ENCODE results near the gene ZFTA.
"Not testable (repeated sequence)": the region's sequence is repeated elsewhere in the genome, so short reads cannot be mapped to it uniquely, and the experiment has no call there.

ZFTA gene

GRCh38 chr11:63768237-63769041, at the start of gene ZFTA:
ZFTA (minus strand) TSS chr11:63768775; CDS start chr11:63768622, 153 bp downstream.
- peak; percentile 76 for DNase-seq (ENCODE audit: low read depth)

- DNase-seq (ENCODE audit: low read depth) = no peak
Measured at GRCh38 chr11:63817758-63818498, 49.4 kb upstream of the ZFTA start.

GRCh38 chr11:63816732-63817131, 48.2 kb upstream of the ZFTA start:
- DNase-seq (ENCODE audit: low read depth) = no peak

- DNase-seq (ENCODE audit: low read depth) = no peak
Measured at GRCh38 chr11:63816166-63816565, 47.6 kb upstream of the ZFTA start.

GRCh38 chr11:63814383-63814736, 45.8 kb upstream of the ZFTA start:
- DNase-seq (ENCODE audit: low read depth) = no peak

GRCh38 chr11:63813563-63814382, 45.2 kb upstream of the ZFTA start:
- DNase-seq (ENCODE audit: low read depth) = peak; percentile 64

GRCh38 chr11:63813035-63813562, 44.5 kb upstream of the ZFTA start, which contains the start of gene SPINDOC:
SPINDOC (plus strand) TSS chr11:63813456; CDS start chr11:63813687, 231 bp downstream.
- peak; percentile 78 for DNase-seq (ENCODE audit: low read depth)

- DNase-seq (ENCODE audit: low read depth) = no peak
Measured at GRCh38 chr11:63811522-63811921, 42.9 kb upstream of the ZFTA start.

- DNase-seq (ENCODE audit: low read depth) = not testable (repeated sequence)
Measured at GRCh38 chr11:63810383-63810782, 41.8 kb upstream of the ZFTA start.

GRCh38 chr11:63805844-63806415, 37.4 kb upstream of the ZFTA start:
- DNase-seq (ENCODE audit: low read depth) = no peak

- no peak for DNase-seq (ENCODE audit: low read depth)
Measured at GRCh38 chr11:63804259-63804658, 35.7 kb upstream of the ZFTA start.

GRCh38 chr11:63802637-63803414, 34.3 kb upstream of the ZFTA start:
- DNase-seq (ENCODE audit: low read depth) = peak; percentile 66

GRCh38 chr11:63800921-63801320, 32.3 kb upstream of the ZFTA start:
- DNase-seq (ENCODE audit: low read depth) = no peak

- DNase-seq (ENCODE audit: low read depth) = no peak
Measured at GRCh38 chr11:63795066-63795465, 26.5 kb upstream of the ZFTA start.

GRCh38 chr11:63793161-63793560, 24.6 kb upstream of the ZFTA start:
- DNase-seq (ENCODE audit: low read depth) = no peak

- no peak for DNase-seq (ENCODE audit: low read depth)
Measured at GRCh38 chr11:63791495-63792167, 23.1 kb upstream of the ZFTA start.

- no peak for DNase-seq (ENCODE audit: low read depth)
Measured at GRCh38 chr11:63785823-63786222, 17.2 kb upstream of the ZFTA start.

- DNase-seq (ENCODE audit: low read depth) = no peak
Measured at GRCh38 chr11:63783925-63784592, 15.5 kb upstream of the ZFTA start.

GRCh38 chr11:63782749-63783148, 14.2 kb upstream of the ZFTA start:
- DNase-seq (ENCODE audit: low read depth) = no peak

- no peak for DNase-seq (ENCODE audit: low read depth)
Measured at GRCh38 chr11:63779039-63779438, 10.5 kb upstream of the ZFTA start.

All from ELR (cell line).